Measurements from ENCODE around the gene GARNL3. TPM values are rescaled to one million over a fixed set of nuclear protein-coding genes. Genes with fewer than 3 reads are reported as not detected.

GARNL3 gene
- total RNA-seq, 2 experiments from 2014 or later: 1.6 to 2.0 TPM

GRCh38 chr9:127291246-127291778, 26.7 kb downstream of the GARNL3 start:
- H3K27me3 Mint-ChIP-seq: peaks cover 40% of the 10 kb centered on the region
- no peaks in the 10 kb centered on the region for H3K36me3 Mint-ChIP-seq (ENCODE audit: low read depth)
- H3K9me3 Mint-ChIP-seq: no peaks in the 10 kb centered on the region
- CTCF ChIA-PET: interaction anchor here (0.9 to 1.5 kb wide), 2 partner anchors 11 to 17 kb away, joined by 3 to 7 read pairs; no protein-coding TSS in a partner anchor
- H3K4me3 Mint-ChIP-seq: no peak overlapping the region
- peaks cover 11% of the 10 kb centered on the region for H3K4me1 Mint-ChIP-seq
- no peak overlapping the region for H3K27ac Mint-ChIP-seq
- POLR2A ChIA-PET: no interaction called here
- DNase-seq: no peak

GRCh38 chr9:127292415-127292814, 27.8 kb downstream of the GARNL3 start:
- H3K27me3 Mint-ChIP-seq: peaks cover 35% of the 10 kb centered on the region
- H3K4me1 Mint-ChIP-seq: peaks cover 11% of the 10 kb centered on the region
- no peaks in the 10 kb centered on the region for H3K36me3 Mint-ChIP-seq (ENCODE audit: low read depth)
- H3K9me3 Mint-ChIP-seq: no peaks in the 10 kb centered on the region
- POLR2A ChIA-PET: no interaction called here
- no peak overlapping the region for H3K4me3 Mint-ChIP-seq
- DNase-seq: no peak
- no peak overlapping the region for H3K27ac Mint-ChIP-seq
- CTCF ChIA-PET: interaction anchor here (1.1 to 1.5 kb wide), 2 partner anchors 12 to 82 kb away, joined by 3 to 7 read pairs; no protein-coding TSS in a partner anchor

- no peaks in the 10 kb centered on the region for H3K9me3 Mint-ChIP-seq
- ChIA-PET POLR2A (no interaction called here), CTCF (interaction anchor here (1.5 kb wide), 1 partner anchor 18 kb away, joined by 3 read pairs; no protein-coding TSS in a partner anchor)
- H3K4me1 Mint-ChIP-seq: peaks cover 11% of the 10 kb centered on the region
- no peaks in the 10 kb centered on the region for H3K36me3 Mint-ChIP-seq (ENCODE audit: low read depth)
- H3K27ac Mint-ChIP-seq: no peak overlapping the region
- no peak overlapping the region for H3K4me3 Mint-ChIP-seq
- H3K27me3 Mint-ChIP-seq: peaks cover 30% of the 10 kb centered on the region
- no peak for DNase-seq
These were observed 28.8 kb downstream of the GARNL3 start for GRCh38 chr9:127293328-127293727.

GRCh38 chr9:127293767-127294166, 29.2 kb downstream of the GARNL3 start:
- ChIA-PET POLR2A (no interaction called here), CTCF (interaction anchor here (1.5 kb wide), 1 partner anchor 18 kb away, joined by 3 read pairs; no protein-coding TSS in a partner anchor)
- Mint-ChIP-seq H3K9me3 (no peaks in the 10 kb centered on the region), H3K4me1 (peaks cover 11% of the 10 kb centered on the region), H3K27ac (no peak overlapping the region), H3K27me3 (peaks cover 27% of the 10 kb centered on the region), H3K36me3 (ENCODE audit: low read depth) (no peaks in the 10 kb centered on the region), H3K4me3 (no peak overlapping the region)
- DNase-seq: peak; percentile 36

- no peak for DNase-seq
- ChIA-PET POLR2A (interaction anchor here (0.6 kb wide), 1 partner anchor 547 kb away, joined by 7 read pairs; no protein-coding TSS in a partner anchor), CTCF (interaction anchor here (1.6 kb wide), 1 partner anchor 8 kb away, joined by 4 read pairs; no protein-coding TSS in a partner anchor)
- peaks cover 23% of the 10 kb centered on the region for H3K27me3 Mint-ChIP-seq
- H3K4me1 Mint-ChIP-seq: peaks cover 11% of the 10 kb centered on the region
- no peaks in the 10 kb centered on the region for H3K9me3 Mint-ChIP-seq
- H3K36me3 Mint-ChIP-seq (ENCODE audit: low read depth): no peaks in the 10 kb centered on the region
- no peak overlapping the region for H3K27ac Mint-ChIP-seq
- no peak overlapping the region for H3K4me3 Mint-ChIP-seq
These were observed 30.4 kb downstream of the GARNL3 start for GRCh38 chr9:127295005-127295404.

- Mint-ChIP-seq H3K27ac (no peak overlapping the region), H3K4me3 (no peak overlapping the region), H3K27me3 (peaks cover 16% of the 10 kb centered on the region), H3K9me3 (no peaks in the 10 kb centered on the region), H3K4me1 (peaks cover 3% of the 10 kb centered on the region), H3K36me3 (ENCODE audit: low read depth) (no peaks in the 10 kb centered on the region)
- ChIA-PET POLR2A (no interaction called here), CTCF (interaction anchor here (0.8 kb wide), 1 partner anchor 151 kb away, joined by 5 read pairs; the partner anchor contains the start of genes LRSAM1 and RPL12)
- DNase-seq: no peak
These were observed 36.4 kb downstream of the GARNL3 start for GRCh38 chr9:127300886-127301447.

- Mint-ChIP-seq H3K27me3 (peaks cover 19% of the 10 kb centered on the region), H3K4me1 (peaks cover 3% of the 10 kb centered on the region), H3K27ac (no peak overlapping the region), H3K36me3 (ENCODE audit: low read depth) (no peaks in the 10 kb centered on the region), H3K4me3 (no peak overlapping the region), H3K9me3 (no peaks in the 10 kb centered on the region)
- no peak for DNase-seq
- ChIA-PET CTCF (no interaction called here), POLR2A (no interaction called here)
These were observed 39.3 kb downstream of the GARNL3 start for GRCh38 chr9:127303830-127304229.

- DNase-seq: no peak
- no peak overlapping the region for H3K27ac Mint-ChIP-seq
- H3K4me1 Mint-ChIP-seq: peaks cover 3% of the 10 kb centered on the region
- H3K27me3 Mint-ChIP-seq: peaks cover 28% of the 10 kb centered on the region
- CTCF ChIA-PET: interaction anchor here (0.6 kb wide), 1 partner anchor 775 kb away, joined by 3 read pairs; no protein-coding TSS in a partner anchor
- H3K36me3 Mint-ChIP-seq (ENCODE audit: low read depth): no peaks in the 10 kb centered on the region
- H3K4me3 Mint-ChIP-seq: no peak overlapping the region
- POLR2A ChIA-PET: no interaction called here
- H3K9me3 Mint-ChIP-seq: no peaks in the 10 kb centered on the region
These were observed 40.7 kb downstream of the GARNL3 start for GRCh38 chr9:127305206-127305837.

- POLR2A ChIA-PET: no interaction called here
- peaks cover 28% of the 10 kb centered on the region for H3K27me3 Mint-ChIP-seq
- no peak overlapping the region for H3K4me3 Mint-ChIP-seq
- H3K36me3 Mint-ChIP-seq (ENCODE audit: low read depth): no peaks in the 10 kb centered on the region
- H3K4me1 Mint-ChIP-seq: peaks cover 3% of the 10 kb centered on the region
- DNase-seq: no peak
- no peak overlapping the region for H3K27ac Mint-ChIP-seq
- CTCF ChIA-PET: no interaction called here
- H3K9me3 Mint-ChIP-seq: no peaks in the 10 kb centered on the region
These were observed 41.3 kb downstream of the GARNL3 start for GRCh38 chr9:127305838-127306226.

- CTCF ChIA-PET: interaction anchor here (0.7 to 1.1 kb wide), 3 partner anchors 11 to 191 kb away, joined by 3 read pairs; no protein-coding TSS in a partner anchor
- no peaks in the 10 kb centered on the region for H3K9me3 Mint-ChIP-seq
- H3K4me3 Mint-ChIP-seq: no peak overlapping the region
- H3K27me3 Mint-ChIP-seq: peaks cover 28% of the 10 kb centered on the region
- peaks cover 3% of the 10 kb centered on the region for H3K4me1 Mint-ChIP-seq
- H3K36me3 Mint-ChIP-seq (ENCODE audit: low read depth): no peaks in the 10 kb centered on the region
- H3K27ac Mint-ChIP-seq: no peak overlapping the region
- DNase-seq: no peak
- POLR2A ChIA-PET: no interaction called here
These were observed 43.2 kb downstream of the GARNL3 start for GRCh38 chr9:127307802-127308201.

GRCh38 chr9:127308652-127309434, 44.3 kb downstream of the GARNL3 start:
- H3K4me1 Mint-ChIP-seq: peaks cover 3% of the 10 kb centered on the region
- DNase-seq: no peak
- ChIA-PET POLR2A (no interaction called here), CTCF (interaction anchor here (1.1 kb wide), 1 partner anchor 18 kb away, joined by 3 read pairs; no protein-coding TSS in a partner anchor)
- peaks cover 26% of the 10 kb centered on the region for H3K27me3 Mint-ChIP-seq
- no peak overlapping the region for H3K27ac Mint-ChIP-seq
- H3K9me3 Mint-ChIP-seq: no peaks in the 10 kb centered on the region
- H3K36me3 Mint-ChIP-seq (ENCODE audit: low read depth): no peaks in the 10 kb centered on the region
- no peak overlapping the region for H3K4me3 Mint-ChIP-seq

- Mint-ChIP-seq H3K27me3 (peaks cover 23% of the 10 kb centered on the region), H3K9me3 (no peaks in the 10 kb centered on the region), H3K27ac (no peak overlapping the region), H3K4me1 (peaks cover 3% of the 10 kb centered on the region), H3K36me3 (ENCODE audit: low read depth) (no peaks in the 10 kb centered on the region), H3K4me3 (no peak overlapping the region)
- ChIA-PET POLR2A (no interaction called here), CTCF (no interaction called here)
- DNase-seq: no peak
These were observed 45.1 kb downstream of the GARNL3 start for GRCh38 chr9:127309715-127310114.

All from activated CD4-positive, alpha-beta T cell treated with anti-CD3 and anti-CD28 coated beads, Interleukin-2, amount 10 ng/mL, durations not matched to agents 7 days and 5 days (primary cell).